Measurements from ENCODE around the gene WDR64.

The WDR64 gene

DNA sequence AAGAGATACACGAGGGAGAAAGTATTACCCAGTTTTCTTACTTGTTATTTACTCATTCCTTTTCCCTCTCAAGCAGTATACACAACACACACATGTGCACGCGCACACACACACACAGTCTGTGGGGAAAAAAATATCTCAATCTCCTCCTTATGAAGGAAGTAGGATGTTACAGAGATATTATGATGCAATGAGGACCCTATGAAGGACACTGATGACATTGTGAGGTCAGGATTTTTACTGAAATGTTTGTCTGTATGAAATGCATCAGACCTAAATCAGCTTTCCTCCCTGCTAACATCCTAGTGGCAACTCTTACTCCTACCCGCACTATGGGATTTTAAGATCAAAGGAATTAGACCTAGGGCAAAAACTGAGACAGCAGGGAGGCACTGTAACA, at the start of gene WDR64:
WDR64 (plus strand) TSS at position 270 of the 400 bp plus-strand sequence. CDS start 204 bp downstream, outside the sequence.
- no peak within 1 kb of the TSS for H3K4me3 ChIP-seq (ENCODE audit: low read depth, low read length)

DNA sequence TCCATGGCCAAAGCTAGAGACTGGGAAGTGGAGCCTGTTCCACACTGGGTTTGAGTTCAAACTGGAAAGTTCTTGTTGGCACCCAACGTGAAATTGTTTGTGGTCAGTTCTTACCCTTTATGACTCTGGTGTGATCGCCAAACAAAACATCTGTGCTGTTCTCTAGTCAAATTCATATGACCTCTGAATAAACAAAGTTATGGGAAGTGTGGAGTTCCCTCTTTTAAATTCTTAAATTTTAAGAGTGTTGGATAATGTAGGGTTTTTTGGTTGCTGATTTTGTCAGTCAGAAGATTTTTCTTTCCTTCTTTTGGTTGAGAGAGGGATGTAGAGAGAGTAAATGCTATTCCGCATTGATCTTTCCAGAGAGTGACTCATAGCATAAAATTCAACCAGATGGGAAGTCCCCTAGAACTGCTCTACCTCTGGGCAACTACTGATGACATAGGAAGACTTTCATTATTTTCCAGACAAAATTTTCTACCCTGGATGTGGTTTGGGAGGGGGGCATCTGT, 48.3 kb upstream of the WDR64 start:
- H3K4me3 ChIP-seq (ENCODE audit: low read depth, low read length): no peak overlapping the region

- H3K4me3 ChIP-seq (ENCODE audit: low read depth, low read length): no peak overlapping the region
Measured at GRCh38 chr1:241605146-241605805, 46.8 kb upstream of the WDR64 start.

GRCh38 chr1:241606544-241606943, 45.5 kb upstream of the WDR64 start:
- H3K4me3 ChIP-seq (ENCODE audit: low read depth, low read length): no peak overlapping the region

- H3K4me3 ChIP-seq (ENCODE audit: low read depth, low read length): no peak overlapping the region
Measured at GRCh38 chr1:241607497-241607896, 44.6 kb upstream of the WDR64 start.

DNA sequence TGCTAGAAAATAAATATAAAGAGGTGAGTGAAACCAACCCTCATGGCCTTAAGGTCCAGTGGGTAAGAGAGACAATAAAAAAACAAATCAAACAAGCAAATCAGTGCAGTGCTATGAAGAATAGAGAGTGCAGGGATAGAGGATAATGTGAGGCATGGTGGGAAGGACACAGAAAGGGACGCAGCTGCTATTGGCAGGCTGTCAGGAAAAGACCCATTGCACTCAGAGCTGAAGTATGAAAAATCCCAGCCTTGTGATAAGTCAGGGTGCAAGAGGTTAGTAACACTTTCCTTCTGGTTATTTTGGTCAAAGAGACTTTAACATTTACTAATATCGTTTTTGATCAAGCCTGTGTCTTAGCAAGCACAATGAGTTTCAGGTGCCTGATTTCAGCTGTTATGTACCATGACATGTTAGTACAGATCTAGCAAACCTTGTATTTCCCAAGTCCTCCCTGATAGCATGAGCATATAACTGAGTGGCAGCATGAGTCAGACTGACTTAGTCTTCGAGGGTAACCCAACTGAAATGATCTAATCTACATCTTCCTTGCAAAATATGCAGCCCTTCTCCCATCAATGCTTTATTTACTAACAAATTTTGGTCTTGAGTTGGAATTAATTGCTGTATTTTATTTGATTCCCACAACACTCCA, 43.6 kb upstream of the WDR64 start:
- no peak overlapping the region for H3K4me3 ChIP-seq (ENCODE audit: low read depth, low read length)

GRCh38 chr1:241610056-241610815, 41.8 kb upstream of the WDR64 start:
- H3K4me3 ChIP-seq (ENCODE audit: low read depth, low read length): no peak overlapping the region

- no peak overlapping the region for H3K4me3 ChIP-seq (ENCODE audit: low read depth, low read length)
Measured at GRCh38 chr1:241611063-241611462, 41.0 kb upstream of the WDR64 start.

- H3K4me3 ChIP-seq (ENCODE audit: low read depth, low read length): no peak overlapping the region
Measured at GRCh38 chr1:241611736-241612135, 40.3 kb upstream of the WDR64 start.

DNA sequence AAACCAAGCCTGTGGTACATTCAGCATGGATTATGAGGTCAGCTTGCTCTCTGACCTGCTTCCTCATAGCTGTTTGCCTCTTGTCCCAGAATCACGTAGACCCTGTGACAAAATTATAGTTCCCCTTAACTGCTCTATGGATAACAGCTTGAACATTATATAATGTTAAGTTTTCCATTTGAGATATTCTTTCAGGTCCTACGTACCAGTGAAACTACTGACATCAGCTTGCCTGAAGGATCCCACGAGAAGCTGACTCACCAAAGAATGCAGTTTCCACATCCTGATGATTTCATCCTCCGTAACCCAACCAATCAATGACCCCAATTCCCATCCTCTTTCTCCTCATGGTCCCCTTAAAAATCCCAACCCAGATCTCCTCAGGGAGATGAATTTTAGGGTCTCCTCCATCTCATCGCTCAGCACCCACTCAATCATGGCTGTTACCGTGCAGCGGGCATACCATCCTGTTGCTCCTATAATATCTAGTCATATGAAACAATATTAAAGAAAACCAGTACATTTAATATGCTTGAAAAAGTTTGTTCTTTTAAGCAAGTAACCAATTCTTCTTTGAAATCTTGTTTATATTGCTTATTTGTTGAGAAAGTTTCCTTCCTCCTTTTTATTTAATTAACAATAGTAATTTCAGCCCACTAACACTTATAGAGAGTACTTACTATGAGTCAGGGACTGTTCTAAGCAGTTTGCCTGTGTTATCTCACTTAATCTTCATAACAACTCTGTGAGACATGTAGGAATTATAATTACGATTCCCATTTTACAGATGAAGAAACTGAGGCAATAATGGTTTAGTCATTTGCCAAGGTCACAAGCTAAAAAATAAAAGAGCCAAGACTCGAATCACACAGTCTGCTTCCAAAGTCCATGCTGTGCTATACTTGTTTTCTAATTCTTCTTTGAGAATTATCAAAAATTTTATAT, 39.3 kb upstream of the WDR64 start:
- no peak overlapping the region for H3K4me3 ChIP-seq (ENCODE audit: low read depth, low read length)

GRCh38 chr1:241614144-241614543, 37.9 kb upstream of the WDR64 start:
- no peak overlapping the region for H3K4me3 ChIP-seq (ENCODE audit: low read depth, low read length)

GRCh38 chr1:241614572-241614971, 37.5 kb upstream of the WDR64 start:
- H3K4me3 ChIP-seq (ENCODE audit: low read depth, low read length): no peak overlapping the region

DNA sequence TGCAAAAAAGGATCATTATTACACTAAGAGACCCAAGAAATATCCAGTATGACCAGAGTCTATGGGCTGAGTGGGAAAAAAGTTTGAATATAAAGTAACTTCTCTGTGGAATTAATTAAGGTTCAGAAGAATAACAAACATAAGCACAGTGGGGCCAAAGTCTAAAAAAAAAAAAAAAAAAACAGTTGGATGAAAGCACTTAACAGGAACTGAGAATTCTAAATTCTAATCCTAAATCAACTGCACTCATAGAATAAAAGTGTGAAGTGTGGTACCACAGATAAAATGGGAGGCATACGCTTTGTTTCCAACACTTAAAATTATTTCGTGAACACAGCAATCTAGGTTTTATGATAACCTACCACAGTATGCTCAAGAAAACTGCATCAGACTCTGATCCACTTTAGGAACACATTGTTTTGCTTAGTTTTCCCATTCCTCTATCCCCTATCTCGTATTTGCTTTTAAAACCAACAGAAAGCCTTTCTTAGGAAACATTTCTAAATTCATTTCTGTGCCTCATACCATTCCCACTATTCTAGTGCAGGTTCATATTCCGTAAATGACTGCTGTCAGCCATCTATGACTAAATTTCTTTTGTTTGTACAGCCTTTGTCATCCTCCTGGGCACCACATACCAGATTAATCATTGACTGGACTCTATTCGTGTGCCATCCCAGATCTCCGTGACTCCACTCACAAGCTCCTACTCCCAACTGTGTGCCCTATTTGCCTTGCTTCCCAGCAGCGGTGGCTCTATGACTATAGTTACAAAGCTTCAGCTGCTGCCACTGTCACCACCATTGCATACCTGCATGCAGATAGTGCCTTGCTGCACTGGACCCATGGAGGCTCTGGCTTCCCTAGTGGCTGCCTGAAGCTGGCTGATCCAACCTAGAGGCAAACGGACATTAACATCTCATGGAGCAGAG, 36.8 kb upstream of the WDR64 start:
- H3K4me3 ChIP-seq (ENCODE audit: low read depth, low read length): no peak overlapping the region

GRCh38 chr1:241617426-241617825, 34.7 kb upstream of the WDR64 start:
- H3K4me3 ChIP-seq (ENCODE audit: low read depth, low read length): no peak overlapping the region

GRCh38 chr1:241622669-241623068, 29.4 kb upstream of the WDR64 start:
- no peak overlapping the region for H3K4me3 ChIP-seq (ENCODE audit: low read depth, low read length)

DNA sequence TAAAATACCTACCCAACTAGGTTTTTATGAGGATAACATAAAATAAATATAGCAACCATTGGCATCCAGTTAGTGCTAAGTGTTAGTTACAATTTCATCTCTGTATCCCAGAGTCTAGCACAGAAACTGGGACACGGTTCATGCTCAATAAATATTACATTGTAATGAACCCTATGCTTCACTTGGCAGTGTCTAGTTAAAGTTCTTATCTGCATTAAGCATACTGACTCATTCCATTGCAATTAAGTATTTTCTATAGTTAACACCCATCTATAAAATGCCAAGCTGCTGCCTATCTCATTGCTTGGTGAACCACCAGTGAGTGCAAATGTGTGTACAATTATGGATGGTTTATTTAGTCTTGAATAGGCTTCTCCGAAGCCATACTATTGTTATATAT, 27.1 kb upstream of the WDR64 start:
- no peak overlapping the region for H3K4me3 ChIP-seq (ENCODE audit: low read depth, low read length)

- no peak overlapping the region for H3K4me3 ChIP-seq (ENCODE audit: low read depth, low read length)
Measured at GRCh38 chr1:241627453-241628259, 24.4 kb upstream of the WDR64 start.

- H3K4me3 ChIP-seq (ENCODE audit: low read depth, low read length): no peak overlapping the region
Measured at GRCh38 chr1:241630005-241630404, 22.1 kb upstream of the WDR64 start.

DNA sequence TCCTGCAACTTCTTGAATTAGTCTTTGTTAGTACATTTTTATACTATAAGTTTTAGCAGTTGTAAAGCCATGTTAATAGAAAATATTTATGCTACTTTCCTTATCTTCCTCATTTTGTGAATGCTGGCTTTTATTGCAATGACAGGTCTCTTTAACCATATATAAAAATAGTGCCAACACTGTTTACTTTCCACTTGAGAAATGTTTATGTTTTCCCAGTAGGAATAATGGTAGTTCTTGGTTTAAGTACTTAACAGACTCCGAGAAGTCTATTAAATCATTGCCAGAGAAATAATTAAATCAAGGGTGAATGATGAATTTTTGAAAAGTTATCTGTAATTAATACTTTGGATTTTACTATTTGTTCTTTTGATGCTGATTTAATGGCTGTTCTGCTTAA, 21.6 kb upstream of the WDR64 start:
- no peak overlapping the region for H3K4me3 ChIP-seq (ENCODE audit: low read depth, low read length)

Measured in iPS-11a (cell line).